AG04450 (cell line): ENCODE data around the gene SPRR2B. TPM values are rescaled to one million over a fixed set of nuclear protein-coding genes. Genes with fewer than 3 reads are reported as not detected.
"Not testable (repeated sequence)": the region's sequence is repeated elsewhere in the genome, so short reads cannot be mapped to it uniquely, and the experiment has no call there.

Experiments
- CTCF ChIA-PET: fragments of 300-600, 350-600 bp; formaldehyde crosslinking; extraction: SDS; loops from one replicate; lab custom pipeline; 2022; ENCODE audit warnings: antibody characterized with exemption, inconsistent platforms; lab: Charles Lee
- POLR2A ChIA-PET: fragments of 350-600 bp; formaldehyde crosslinking; extraction: SDS; loops from one replicate; lab custom pipeline; 2021; ENCODE audit warnings: antibody characterized with exemption, inconsistent platforms; lab: Yijun Ruan, JAX
- DNase-seq: peaks from one replicate; pipeline ENCODE4 v3.0.0-alpha.2; 2011; ENCODE audit warnings: low read depth, low spot score
- H3K27ac ChIP-seq: one replicate; pipeline ENCODE4 v1.5.1; 2012; ENCODE audit warnings: low read depth, low read length, control low read depth
- H3K27me3 ChIP-seq: one replicate; pipeline ENCODE4 v1.6.0; 2012; ENCODE audit warnings: low read length; ENCODE audit not compliant: control insufficient read depth, insufficient read depth
- H3K4me3 ChIP-seq: 2 replicates; pipeline ENCODE4 v1.5.1; 2011; ENCODE audit warnings: mild to moderate bottlenecking, low read depth, low read length, control low read depth
- H3K9me3 ChIP-seq: 2 replicates; pipeline ENCODE4 v1.5.1; 2012; ENCODE audit warnings: low read length; ENCODE audit not compliant: control insufficient read depth, insufficient read depth
- polyA plus RNA-seq: library from polyadenylated mRNA; depleted of rRNA; stranded (reverse); fragments of >200 nt; gene quantifications from 2 replicates; pipeline ENCODE4 v1.2.3, GENCODE V29; 2011; rRNA removed
- small RNA-seq: library from RNA; depleted of rRNA; stranded (forward); fragments of <200 nt; gene quantifications from one replicate; pipeline ENCODE3, GENCODE V24; 2012; ENCODE audit warnings: low read depth; ENCODE audit not compliant: insufficient read length
- TF ChIP-seq, protein P1 (sequence below): IDR thresholded peaks from 2 replicates; pipeline ENCODE4 v1.5.1; 2011; ENCODE audit warnings: low read depth, low read length, control low read depth, inconsistent platforms

SPRR2B gene
- polyA plus RNA-seq, 1 experiment = not detected

DNA sequence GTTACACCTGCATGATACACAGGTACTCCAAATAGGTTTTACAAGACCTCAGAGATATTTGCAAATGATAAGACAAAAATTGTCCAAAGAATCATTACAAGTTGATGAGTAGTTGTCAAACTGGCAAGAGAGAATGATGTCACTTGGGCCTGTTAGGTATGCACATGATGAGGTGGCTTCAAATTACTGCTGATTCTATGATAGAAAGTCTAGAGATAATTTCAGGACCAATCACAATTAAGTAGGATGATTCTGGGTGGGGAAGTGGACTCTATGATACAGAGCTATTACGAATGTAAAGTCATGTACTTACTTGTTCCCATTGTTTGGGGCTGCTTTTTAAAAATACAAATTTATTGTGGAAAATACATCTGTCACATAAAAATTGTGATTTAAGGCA is 45.6 kb downstream of the SPRR2B start:
- CTCF ChIA-PET = no interaction called here
- DNase-seq = no peak
- Histone ChIP-seq H3K27me3 (no peaks in the 10 kb centered on the region), H3K9me3 (no peaks in the 10 kb centered on the region), H3K4me3 (no peak overlapping the region), H3K27ac (no peak overlapping the region)
- TF ChIP-seq, protein P1, sequence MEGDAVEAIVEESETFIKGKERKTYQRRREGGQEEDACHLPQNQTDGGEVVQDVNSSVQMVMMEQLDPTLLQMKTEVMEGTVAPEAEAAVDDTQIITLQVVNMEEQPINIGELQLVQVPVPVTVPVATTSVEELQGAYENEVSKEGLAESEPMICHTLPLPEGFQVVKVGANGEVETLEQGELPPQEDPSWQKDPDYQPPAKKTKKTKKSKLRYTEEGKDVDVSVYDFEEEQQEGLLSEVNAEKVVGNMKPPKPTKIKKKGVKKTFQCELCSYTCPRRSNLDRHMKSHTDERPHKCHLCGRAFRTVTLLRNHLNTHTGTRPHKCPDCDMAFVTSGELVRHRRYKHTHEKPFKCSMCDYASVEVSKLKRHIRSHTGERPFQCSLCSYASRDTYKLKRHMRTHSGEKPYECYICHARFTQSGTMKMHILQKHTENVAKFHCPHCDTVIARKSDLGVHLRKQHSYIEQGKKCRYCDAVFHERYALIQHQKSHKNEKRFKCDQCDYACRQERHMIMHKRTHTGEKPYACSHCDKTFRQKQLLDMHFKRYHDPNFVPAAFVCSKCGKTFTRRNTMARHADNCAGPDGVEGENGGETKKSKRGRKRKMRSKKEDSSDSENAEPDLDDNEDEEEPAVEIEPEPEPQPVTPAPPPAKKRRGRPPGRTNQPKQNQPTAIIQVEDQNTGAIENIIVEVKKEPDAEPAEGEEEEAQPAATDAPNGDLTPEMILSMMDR = no peak
- POLR2A ChIA-PET = no interaction called here

- CTCF ChIA-PET = no interaction called here
- no peak for DNase-seq
- POLR2A ChIA-PET = no interaction called here
Measured at GRCh38 chr1:153024413-153024812, 47.0 kb downstream of the SPRR2B start.

DNA sequence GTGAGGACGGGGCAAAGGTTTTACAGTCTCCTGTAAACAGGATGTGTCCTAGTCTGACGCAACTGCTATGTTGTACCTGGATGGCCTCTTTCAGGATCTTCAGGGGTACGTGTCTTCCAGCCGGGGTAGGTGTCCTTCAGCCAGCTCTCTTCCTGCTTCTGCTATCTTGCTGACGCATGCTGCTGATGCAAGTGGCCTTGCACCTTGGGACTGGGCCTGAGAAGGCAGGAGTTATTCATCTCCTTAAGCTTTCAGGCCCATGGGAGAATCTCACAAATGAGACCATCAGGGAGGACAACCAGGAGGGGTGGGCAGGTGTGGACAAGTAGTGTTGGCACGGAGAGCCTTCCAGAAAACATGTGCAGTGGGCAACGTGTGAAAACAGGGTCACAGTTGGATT is 48.3 kb downstream of the SPRR2B start:
- Histone ChIP-seq H3K4me3 (no peak overlapping the region), H3K27me3 (no peaks in the 10 kb centered on the region), H3K27ac (no peak overlapping the region), H3K9me3 (peaks cover 2% of the 10 kb centered on the region; the same call in 1 of the 2 replicates)
- no peak for DNase-seq
- TF ChIP-seq, protein P1 = no peak
- ChIA-PET CTCF (no interaction called here), POLR2A (no interaction called here)

More at GRCh38 chr1:153024413-153024812, 47.0 kb downstream of the SPRR2B start:
- Histone ChIP-seq H3K27me3 (no peaks in the 10 kb centered on the region), H3K27ac (no peak overlapping the region), H3K4me3 (no peak overlapping the region), H3K9me3 (no peaks in the 10 kb centered on the region)
- TF ChIP-seq, protein P1 = no peak

- H3K4me3 ChIP-seq, CTCF ChIA-PET, H3K9me3 ChIP-seq, H3K27me3 ChIP-seq, POLR2A ChIA-PET, H3K27ac ChIP-seq, DNase-seq: not testable (repeated sequence)
Measured at GRCh38 chr1:153022340-153022739, 49.1 kb downstream of the SPRR2B start.

- H3K27me3 ChIP-seq = not testable (repeated sequence)
Measured at GRCh38 chr1:153021829-153022228, 49.6 kb downstream of the SPRR2B start.

More at GRCh38 chr1:153021829-153022228, 49.6 kb downstream of the SPRR2B start:
- H3K9me3 ChIP-seq, H3K4me3 ChIP-seq, CTCF ChIA-PET, H3K27ac ChIP-seq, POLR2A ChIA-PET, DNase-seq: not testable (repeated sequence)

Small RNAs within 50 kb of the gene (small RNA-seq; reads per million reads assigned to genes)
- gene AL356867.1 = not detected

Other genes with a start within 250 kb of the SPRR2B start
- not detected in 2 replicates for gene LCE1A, start 244.1 kb downstream of the SPRR2B start, polyA plus RNA-seq
- not detected in 2 replicates for gene LCE6A, start 228.8 kb downstream of the SPRR2B start, polyA plus RNA-seq
- not detected in 2 replicates for gene LCE7A, start 211.6 kb downstream of the SPRR2B start, polyA plus RNA-seq
- gene SMCP, start 193.3 kb downstream of the SPRR2B start, polyA plus RNA-seq = not detected in 2 replicates
- gene IVL, start 163.1 kb downstream of the SPRR2B start, polyA plus RNA-seq = not detected in 2 replicates
- gene SPRR5, start 124.4 kb downstream of the SPRR2B start, polyA plus RNA-seq = not detected in 2 replicates
- gene SPRR4, start 101.0 kb downstream of the SPRR2B start, polyA plus RNA-seq = not detected in 2 replicates
- gene SPRR1A, start 87.5 kb downstream of the SPRR2B start, polyA plus RNA-seq = not detected in 2 replicates
- gene SPRR3, start 69.9 kb downstream of the SPRR2B start, polyA plus RNA-seq = not detected in 2 replicates
- not detected in 2 replicates for gene SPRR1B, start 40.4 kb downstream of the SPRR2B start, polyA plus RNA-seq
- gene SPRR2D, start 30.5 kb downstream of the SPRR2B start, polyA plus RNA-seq = not detected in 2 replicates
- not detected in 2 replicates for gene SPRR2A, start 14.1 kb downstream of the SPRR2B start, polyA plus RNA-seq
- gene SPRR2E, start 22.9 kb upstream of the SPRR2B start, polyA plus RNA-seq = not detected in 2 replicates
- gene SPRR2F, start 41.9 kb upstream of the SPRR2B start, polyA plus RNA-seq = not detected in 2 replicates
- gene SPRR2G, start 79.3 kb upstream of the SPRR2B start, polyA plus RNA-seq = not detected in 2 replicates
- gene LELP1, start 131.8 kb upstream of the SPRR2B start, polyA plus RNA-seq = not detected in 2 replicates
- gene PRR9, start 146.0 kb upstream of the SPRR2B start, polyA plus RNA-seq = not detected in 2 replicates
- not detected in 2 replicates for gene LORICRIN, start 188.1 kb upstream of the SPRR2B start, polyA plus RNA-seq
- not detected in 2 replicates for gene PGLYRP3, start 241.3 kb upstream of the SPRR2B start, polyA plus RNA-seq